Neural cell (in vitro differentiated cells): Measurements from ENCODE around the gene FHIT. TPM values are rescaled to one million over a fixed set of nuclear protein-coding genes. Genes with fewer than 3 reads are reported as not detected.

Experiments used
- H2AFZ ChIP-seq: fragments of 200-600, 300-800 bp; sonication (generic), shearing (Covaris generic); 2 replicates; pipeline ENCODE4 v1.6.0; 2014; ENCODE audit warnings: low read depth, mild to moderate bottlenecking, antibody characterized with exemption, low read length, moderate library complexity
- H3F3A ChIP-seq: fragments of 200-600 bp; shearing (Covaris generic); 2 replicates; pipeline ENCODE4 v1.6.1; 2016; ENCODE audit warnings: mild to moderate bottlenecking, moderate library complexity, mixed read lengths, antibody characterized with exemption, low read length; ENCODE audit not compliant: insufficient read depth, poor library complexity, severe bottlenecking
- H3K27ac ChIP-seq: fragments of 200-600, 300-800 bp; sonication (generic), shearing (Covaris generic); 2 replicates; pipeline ENCODE4 v1.5.1; 2014; ENCODE audit warnings: mild to moderate bottlenecking, low read length, moderate library complexity
- H3K27me3 ChIP-seq: fragments of 300-800, 200-600 bp; sonication (generic), shearing (Covaris generic); 2 replicates; pipeline ENCODE4 v1.6.0; 2014; ENCODE audit warnings: mild to moderate bottlenecking, low read depth, low read length, moderate library complexity; ENCODE audit not compliant: insufficient read depth
- H3K36me3 ChIP-seq: fragments of 300-800, 200-600 bp; sonication (generic), shearing (Covaris generic); 2 replicates; pipeline ENCODE4 v1.5.1; 2014; ENCODE audit warnings: mild to moderate bottlenecking, antibody characterized with exemption, low read length, moderate library complexity; ENCODE audit not compliant: insufficient read depth
- H3K4me2 ChIP-seq: fragments of 300-800, 200-600 bp; sonication (generic), shearing (Covaris generic); 2 replicates; pipeline ENCODE4 v1.6.0; 2014; ENCODE audit warnings: mild to moderate bottlenecking, low read length
- H3K4me3 ChIP-seq: fragments of 300-800, 200-600 bp; sonication (generic), shearing (Covaris generic); 2 replicates; pipeline ENCODE4 v1.5.1; 2014; ENCODE audit warnings: mild to moderate bottlenecking, low read length, moderate library complexity
- H3K79me2 ChIP-seq: fragments of 200-600 bp; shearing (Covaris generic); replicated peaks from 2 replicates; pipeline ENCODE4 v1.6.0; 2014; ENCODE audit warnings: mild to moderate bottlenecking, low read length, moderate library complexity; ENCODE audit not compliant: insufficient read depth
- H3K9ac ChIP-seq: fragments of 300-800, 200-600 bp; sonication (generic), shearing (Covaris generic); 2 replicates; pipeline ENCODE4 v1.6.1; 2016; ENCODE audit warnings: mild to moderate bottlenecking, low read length, mixed read lengths
- H3K9me2 ChIP-seq: fragments of 200-600 bp; shearing (Covaris generic); 2 replicates; pipeline ENCODE4 v1.6.1; 2016; ENCODE audit warnings: mild to moderate bottlenecking, low read length, mixed read lengths; ENCODE audit not compliant: insufficient read depth
- H3K9me3 ChIP-seq: fragments of 200-600, 300-800 bp; sonication (generic), shearing (Covaris generic); 2 replicates; pipeline ENCODE4 v1.6.1; 2016; ENCODE audit warnings: mild to moderate bottlenecking, mixed run types, low read length, moderate library complexity, mixed read lengths
- H4K20me1 ChIP-seq: fragments of 200-600 bp; shearing (Covaris generic); 2 replicates; pipeline ENCODE4 v1.6.1; 2016; ENCODE audit warnings: mild to moderate bottlenecking, mixed run types; ENCODE audit not compliant: insufficient read depth
- CTCF ChIP-seq: fragments of 450-650 bp; IDR thresholded peaks from 2 replicates; pipeline ENCODE4 v1.5.1; 2014; ENCODE audit warnings: antibody characterized with exemption, mild to moderate bottlenecking, moderate library complexity; ENCODE audit not compliant: poor library complexity, severe bottlenecking
- EP300 ChIP-seq: fragments of 450-650 bp; conservative IDR thresholded peaks from 2 replicates; pipeline ENCODE4 v1.6.1; 2014; ENCODE audit warnings: antibody characterized with exemption, mild to moderate bottlenecking, moderate library complexity; ENCODE audit not compliant: poor library complexity, severe bottlenecking
- EZH2 ChIP-seq: fragments of 200-600, 300-800 bp; shearing (Covaris generic), sonication (generic); IDR thresholded peaks from 2 replicates; pipeline ENCODE4 v1.6.1; 2014; ENCODE audit warnings: antibody characterized with exemption, low read length, borderline replicate concordance, mild to moderate bottlenecking; ENCODE audit not compliant: insufficient read depth, poor library complexity, severe bottlenecking
- MXI1 ChIP-seq: fragments of 450-650 bp; conservative IDR thresholded peaks from 2 replicates; pipeline ENCODE4 v1.6.1; 2014; ENCODE audit warnings: antibody characterized with exemption, mild to moderate bottlenecking; ENCODE audit not compliant: poor library complexity, severe bottlenecking
- POLR2AphosphoS5 ChIP-seq: IDR thresholded peaks from 2 replicates; pipeline ENCODE4 v1.6.1; 2012
- RAD21 ChIP-seq: fragments of 450-650 bp; conservative IDR thresholded peaks from 2 replicates; pipeline ENCODE4 v1.6.1; 2014; ENCODE audit warnings: antibody characterized with exemption, mild to moderate bottlenecking, moderate library complexity
- REST ChIP-seq: IDR thresholded peaks from 2 replicates; pipeline ENCODE4 v1.6.1; 2012; ENCODE audit warnings: borderline replicate concordance
- SMC3 ChIP-seq: fragments of 450-650 bp; conservative IDR thresholded peaks from 2 replicates; pipeline ENCODE4 v1.6.1; 2014; ENCODE audit warnings: antibody characterized with exemption, mild to moderate bottlenecking, moderate library complexity; ENCODE audit not compliant: poor library complexity
- TAF1 ChIP-seq: IDR thresholded peaks from 2 replicates; pipeline ENCODE4 v1.6.1; 2012; ENCODE audit warnings: low read depth
- polyA plus RNA-seq: library from polyadenylated mRNA; depleted of rRNA; stranded (reverse); fragments of >200 nt; gene quantifications from 2 replicates; pipeline ENCODE4 v1.2.3, GENCODE V29; 2014

Gene FHIT
- polyA plus RNA-seq, 1 donor from 2014 or later = not detected

- no peak for TF ChIP-seq SMC3
- no peak for TF ChIP-seq EZH2
Measured at GRCh38 chr3:61178167-61178566, 73.1 kb downstream of the FHIT start (continued).

GRCh38 chr3:61177450-61177849 is 73.8 kb downstream of the FHIT start:
- no peak overlapping the region for H3K27ac ChIP-seq
- H3K9me3 ChIP-seq = no peaks in the 10 kb centered on the region
- no peaks in the 10 kb centered on the region for H3K79me2 ChIP-seq
- no peaks in the 10 kb centered on the region for H4K20me1 ChIP-seq
- H3K4me3 ChIP-seq = no peak overlapping the region
- no peaks in the 10 kb centered on the region for H3K9me2 ChIP-seq
- no peak overlapping the region for H2AFZ ChIP-seq
- no peak overlapping the region for H3K9ac ChIP-seq
- no peak overlapping the region for H3K4me2 ChIP-seq
- no peaks in the 10 kb centered on the region for H3K36me3 ChIP-seq
- no peaks in the 10 kb centered on the region for H3F3A ChIP-seq
- H3K27me3 ChIP-seq = no peaks in the 10 kb centered on the region
- TF ChIP-seq REST = no peak
- TF ChIP-seq CTCF = no peak
- no peak for TF ChIP-seq RAD21
- no peak for TF ChIP-seq TAF1
- no peak for TF ChIP-seq EZH2
- no peak for TF ChIP-seq MXI1
- no peak for TF ChIP-seq SMC3
- TF ChIP-seq POLR2AphosphoS5 = no peak
- TF ChIP-seq EP300 = no peak

- no peaks in the 10 kb centered on the region for H3K79me2 ChIP-seq
- no peak overlapping the region for H3K9ac ChIP-seq
- no peaks in the 10 kb centered on the region for H3K27me3 ChIP-seq
- no peaks in the 10 kb centered on the region for H3K9me3 ChIP-seq
- no peak overlapping the region for H3K4me3 ChIP-seq
- no peaks in the 10 kb centered on the region for H3F3A ChIP-seq
- no peak overlapping the region for H3K4me2 ChIP-seq
- H3K9me2 ChIP-seq = no peaks in the 10 kb centered on the region
- H3K36me3 ChIP-seq = no peaks in the 10 kb centered on the region
- TF ChIP-seq CTCF (no peak), MXI1 (no peak), EZH2 (no peak), SMC3 (no peak), POLR2AphosphoS5 (no peak), EP300 (no peak), TAF1 (no peak), REST (no peak), RAD21 (no peak)
- H3K27ac ChIP-seq = no peak overlapping the region
- no peak overlapping the region for H2AFZ ChIP-seq
- H4K20me1 ChIP-seq = no peaks in the 10 kb centered on the region
Measured at GRCh38 chr3:61173676-61174075, 77.6 kb downstream of the FHIT start.
